OCI-M2 (cell line): ENCODE results near the gene ALPP.

Experiments
- DNase-seq: peaks from one replicate; lab custom pipeline; 2025; ENCODE audit not compliant: unreplicated experiment; lab: John Stamatoyannopoulos, UW

Gene ALPP

DNA sequence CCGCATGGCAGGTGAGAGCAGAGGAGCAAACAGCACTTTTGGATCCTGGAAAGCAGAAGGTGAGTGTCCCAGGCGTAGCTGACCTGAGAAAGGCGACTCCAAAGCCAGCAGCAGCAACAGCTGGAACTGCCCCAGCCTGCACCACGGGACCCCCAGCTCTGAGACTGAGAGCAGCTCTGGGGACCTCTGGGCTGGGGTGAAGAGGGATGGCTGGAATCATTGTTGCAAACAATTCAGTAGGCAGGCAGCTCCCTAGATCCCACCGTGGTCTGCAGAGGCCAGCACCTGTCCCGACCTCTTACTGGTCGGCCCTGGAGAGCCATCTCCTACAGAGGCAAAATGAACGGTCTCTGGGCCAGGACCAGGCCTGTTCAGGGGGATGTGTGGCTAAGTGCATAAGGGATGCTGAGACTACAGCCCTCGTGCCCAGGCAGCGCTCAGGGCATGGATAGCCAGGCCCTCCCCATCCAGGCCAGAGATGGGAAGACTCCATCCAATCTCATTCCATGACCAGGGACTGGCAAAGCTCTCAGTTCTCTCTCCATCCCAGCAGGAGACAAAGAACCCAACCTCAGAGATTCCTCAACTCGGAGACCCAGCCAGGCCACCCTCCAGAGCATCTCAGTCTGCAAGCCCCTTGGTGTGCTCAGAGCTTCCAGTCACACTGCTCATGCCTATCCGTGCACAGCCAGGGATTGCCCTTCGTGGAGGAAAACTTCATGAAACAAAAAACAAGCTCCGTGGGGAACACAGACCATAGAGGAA, 38.2 kb upstream of the ALPP start:
- no peak for DNase-seq

DNA sequence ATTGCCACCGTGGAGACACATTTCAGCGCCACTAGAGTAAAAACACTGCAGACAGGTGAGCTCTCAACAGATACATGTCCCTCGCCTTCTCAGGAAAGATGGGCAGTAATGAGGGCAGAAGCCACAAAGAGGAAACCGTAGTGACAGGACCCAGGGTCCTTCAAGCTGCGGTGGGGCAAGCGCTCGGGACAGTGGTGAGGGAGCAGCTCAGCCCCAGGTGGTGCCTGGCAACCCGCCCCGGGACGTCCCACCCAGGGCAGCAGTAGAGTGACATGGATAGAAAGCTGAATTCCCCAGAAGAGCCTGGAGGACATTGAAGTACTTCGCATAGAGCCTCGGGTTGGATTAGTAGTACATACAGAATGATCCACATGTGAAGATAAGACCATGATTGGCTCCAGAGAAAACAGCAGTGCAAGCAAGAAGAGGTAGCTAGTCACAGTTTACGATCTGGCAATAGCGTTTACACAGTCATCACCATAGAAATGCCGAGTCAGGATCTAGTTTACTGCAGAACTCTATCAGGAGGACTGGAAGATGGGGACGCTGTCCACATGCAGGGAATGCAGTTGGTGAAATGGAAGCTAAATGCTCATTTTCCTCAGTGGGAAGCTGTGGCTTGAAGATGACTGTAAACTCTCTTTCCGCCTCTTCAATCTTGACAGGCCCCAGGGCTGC, 37.4 kb upstream of the ALPP start:
- DNase-seq = no peak

DNA sequence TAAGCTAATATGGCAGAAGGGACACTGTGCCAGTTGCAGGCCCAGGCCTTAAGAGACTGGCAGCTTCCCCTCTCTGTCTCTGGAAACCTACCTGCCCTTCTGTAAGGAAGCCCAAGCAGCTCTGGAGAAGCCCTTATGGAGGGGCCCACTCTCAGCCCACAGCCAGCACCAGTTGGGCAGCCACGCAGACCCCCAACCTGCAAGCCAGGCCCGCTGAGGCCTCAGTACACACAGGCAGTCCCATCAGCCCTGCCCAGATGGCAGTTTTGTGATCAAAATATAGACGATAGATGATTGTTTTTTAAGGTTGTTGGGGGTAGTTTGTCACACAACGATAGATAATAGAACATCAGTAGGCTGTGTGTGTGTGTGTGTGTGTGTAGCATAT, 36.8 kb upstream of the ALPP start:
- DNase-seq = no peak

DNA sequence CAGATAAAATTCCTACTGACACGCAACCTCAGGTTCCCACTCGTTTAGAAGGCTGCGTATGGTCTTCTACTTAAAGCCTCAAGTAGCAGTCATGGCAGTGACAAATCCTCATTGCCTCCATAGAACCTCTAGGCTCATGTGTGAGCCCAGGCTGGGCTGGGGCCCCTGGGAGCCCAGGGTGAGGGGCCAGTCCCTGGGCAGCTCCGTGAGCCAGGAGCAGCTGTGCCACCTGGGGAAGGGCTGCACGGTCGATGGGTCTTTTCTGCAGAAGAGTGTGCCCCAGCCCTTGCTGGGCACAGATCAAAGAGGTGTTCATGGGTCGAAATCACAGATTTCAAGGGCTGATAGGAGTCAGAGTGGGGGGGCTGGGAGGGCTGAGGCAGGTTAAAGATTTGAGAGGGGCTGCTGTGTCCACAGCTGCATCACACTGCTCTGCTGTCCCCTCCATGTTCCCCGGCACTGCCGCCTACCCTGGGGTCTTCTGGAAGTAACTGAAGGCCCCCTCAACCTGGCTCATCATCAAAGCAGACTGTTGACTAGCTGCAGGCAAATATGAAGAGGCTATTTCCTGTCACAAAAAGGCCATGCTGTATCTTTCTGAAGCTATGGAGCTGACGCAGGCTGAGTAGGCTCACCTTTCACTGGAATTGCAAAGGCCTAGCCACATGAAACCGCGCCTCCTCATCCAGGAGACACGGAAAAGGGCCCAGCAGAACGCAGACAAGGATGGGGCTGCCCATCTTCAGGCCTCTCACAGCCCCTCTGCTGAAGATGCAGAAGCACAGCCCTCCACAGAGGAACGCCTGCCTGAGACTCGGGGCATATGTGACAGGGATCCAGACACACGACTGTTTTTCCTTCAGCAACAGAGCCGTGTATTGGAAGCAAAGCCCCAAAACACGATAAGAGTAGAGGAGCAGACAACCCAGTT, 35.7 kb upstream of the ALPP start:
- DNase-seq = no peak

DNA sequence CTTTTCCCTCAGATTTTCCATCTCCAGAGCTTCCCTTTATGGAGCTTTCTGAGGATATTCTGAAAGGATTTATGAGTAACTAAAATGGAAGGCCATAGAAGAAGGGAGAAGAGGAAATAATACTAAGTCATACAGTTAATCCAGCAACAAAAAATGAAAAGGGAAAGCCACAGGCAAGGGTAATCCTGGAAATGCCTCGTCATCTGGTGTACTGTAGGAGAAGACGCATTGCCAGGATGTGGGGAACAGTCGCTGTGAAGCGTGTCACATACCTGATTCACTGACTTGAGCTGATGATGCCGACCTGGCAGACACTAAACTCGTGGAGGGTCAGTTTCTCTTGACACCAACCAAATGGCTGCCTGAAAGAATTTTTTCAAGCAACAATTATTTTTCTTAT, 34.7 kb upstream of the ALPP start:
- no peak for DNase-seq

DNA sequence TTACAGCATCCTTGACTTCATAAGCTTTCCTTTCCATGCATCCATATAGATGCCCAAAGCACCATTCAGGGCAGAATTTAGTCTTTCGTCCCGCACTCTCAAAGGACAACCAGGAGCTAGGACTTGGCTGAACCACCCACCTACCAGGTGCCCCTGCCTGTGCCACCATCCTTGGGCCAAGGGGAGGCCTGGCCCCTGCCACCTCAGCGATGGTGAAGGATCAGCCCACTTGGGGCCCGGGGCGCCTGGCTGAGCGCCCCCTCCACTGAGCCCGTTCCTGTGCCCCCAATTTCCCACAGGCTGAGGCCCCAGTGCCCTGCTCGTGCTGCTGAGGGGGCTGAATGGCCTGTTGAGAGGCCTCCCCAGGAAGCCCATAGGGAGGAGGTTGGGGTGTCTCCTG, 33.3 kb upstream of the ALPP start:
- no peak for DNase-seq

DNA sequence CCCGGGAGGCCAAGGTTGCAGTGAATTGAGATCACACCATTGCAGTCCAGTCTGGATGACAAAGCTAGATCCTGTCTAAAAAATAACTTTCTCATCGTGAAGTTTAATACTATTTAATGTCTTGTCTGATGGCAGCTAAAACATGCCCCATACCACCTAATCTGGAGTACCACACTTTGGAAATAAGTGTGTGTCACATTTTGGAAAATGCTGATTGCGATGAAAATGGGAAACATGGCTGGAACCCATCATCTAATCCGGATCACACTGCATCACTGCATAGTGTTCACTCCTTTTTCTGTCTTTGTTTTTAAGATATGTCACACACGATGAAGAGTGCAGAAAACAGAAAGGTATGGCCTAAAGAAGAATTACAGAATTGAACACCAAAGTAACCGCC, 31.2 kb upstream of the ALPP start:
- DNase-seq = no peak

DNA sequence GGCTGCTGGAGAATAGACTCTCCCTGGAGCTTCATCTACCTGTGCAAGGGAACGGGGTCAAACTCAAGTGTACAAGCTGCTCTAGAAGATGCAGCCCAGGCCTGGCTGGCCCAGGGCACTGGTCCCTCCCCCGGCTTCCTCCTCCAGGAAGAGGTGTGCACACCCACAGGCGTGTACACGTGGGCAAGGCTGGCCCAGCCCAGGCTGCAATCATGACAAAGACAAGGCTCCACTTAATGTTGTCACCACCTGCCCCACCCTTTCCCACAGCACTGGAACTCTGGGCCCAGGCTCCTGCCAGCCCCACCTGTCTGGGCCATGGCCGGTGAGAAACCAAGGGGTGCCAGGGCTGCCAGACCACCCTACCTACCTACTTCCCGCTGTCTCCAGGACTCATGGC, 29.6 kb upstream of the ALPP start:
- DNase-seq = no peak

DNA sequence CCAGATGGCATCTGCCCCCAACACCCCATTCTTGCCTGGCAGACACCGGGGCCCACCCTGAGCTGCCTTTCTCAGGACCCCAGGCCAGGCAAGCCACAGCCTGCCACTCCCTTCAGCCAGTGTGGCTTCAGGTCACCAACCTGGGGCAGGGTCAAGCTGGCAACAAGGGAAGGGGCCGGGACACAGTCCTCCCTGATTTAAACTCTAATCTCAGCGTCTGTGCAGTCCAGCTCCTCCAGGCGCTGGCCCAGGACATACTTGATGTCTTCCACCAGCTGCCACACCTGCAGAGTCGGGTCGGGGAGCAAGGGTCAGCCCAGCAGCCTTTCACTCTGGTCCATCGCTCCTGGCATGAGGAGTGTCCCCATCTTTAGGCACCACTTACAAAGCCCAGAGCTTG, 29.0 kb upstream of the ALPP start:
- DNase-seq = no peak

DNA sequence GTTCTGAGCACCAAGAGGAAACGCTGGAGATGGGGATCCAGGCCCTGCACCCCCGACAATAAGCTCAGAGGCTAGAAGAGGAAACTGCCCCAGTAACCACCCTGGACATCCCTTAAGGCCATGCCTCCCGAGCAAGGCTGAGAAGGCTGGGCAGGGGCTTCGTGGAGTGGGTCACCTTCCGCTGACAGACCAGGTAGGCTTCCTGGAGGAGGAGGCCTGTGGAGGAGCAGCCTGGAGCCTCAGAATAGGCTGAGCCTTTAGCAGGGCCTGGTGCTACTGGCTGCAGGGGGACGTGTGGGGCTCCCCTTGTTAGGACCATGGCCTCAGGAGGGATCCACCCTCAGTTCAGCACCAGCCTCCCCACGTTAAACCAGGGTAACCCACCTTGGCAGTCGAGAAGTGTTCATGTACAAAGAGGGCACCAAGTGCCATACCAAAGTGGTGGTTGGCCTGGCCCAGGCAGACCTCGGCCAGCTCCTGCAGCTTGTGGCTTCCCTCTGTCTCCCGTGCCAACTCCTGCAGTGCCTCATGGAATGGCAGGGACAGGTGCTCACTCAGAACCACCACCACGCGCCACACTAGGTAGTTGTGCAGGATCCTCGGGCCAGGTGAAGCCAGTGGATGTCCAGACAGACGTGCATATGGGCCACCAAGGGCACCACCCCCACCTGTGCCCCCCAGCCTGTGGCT, 28.5 kb upstream of the ALPP start:
- DNase-seq = no peak

DNA sequence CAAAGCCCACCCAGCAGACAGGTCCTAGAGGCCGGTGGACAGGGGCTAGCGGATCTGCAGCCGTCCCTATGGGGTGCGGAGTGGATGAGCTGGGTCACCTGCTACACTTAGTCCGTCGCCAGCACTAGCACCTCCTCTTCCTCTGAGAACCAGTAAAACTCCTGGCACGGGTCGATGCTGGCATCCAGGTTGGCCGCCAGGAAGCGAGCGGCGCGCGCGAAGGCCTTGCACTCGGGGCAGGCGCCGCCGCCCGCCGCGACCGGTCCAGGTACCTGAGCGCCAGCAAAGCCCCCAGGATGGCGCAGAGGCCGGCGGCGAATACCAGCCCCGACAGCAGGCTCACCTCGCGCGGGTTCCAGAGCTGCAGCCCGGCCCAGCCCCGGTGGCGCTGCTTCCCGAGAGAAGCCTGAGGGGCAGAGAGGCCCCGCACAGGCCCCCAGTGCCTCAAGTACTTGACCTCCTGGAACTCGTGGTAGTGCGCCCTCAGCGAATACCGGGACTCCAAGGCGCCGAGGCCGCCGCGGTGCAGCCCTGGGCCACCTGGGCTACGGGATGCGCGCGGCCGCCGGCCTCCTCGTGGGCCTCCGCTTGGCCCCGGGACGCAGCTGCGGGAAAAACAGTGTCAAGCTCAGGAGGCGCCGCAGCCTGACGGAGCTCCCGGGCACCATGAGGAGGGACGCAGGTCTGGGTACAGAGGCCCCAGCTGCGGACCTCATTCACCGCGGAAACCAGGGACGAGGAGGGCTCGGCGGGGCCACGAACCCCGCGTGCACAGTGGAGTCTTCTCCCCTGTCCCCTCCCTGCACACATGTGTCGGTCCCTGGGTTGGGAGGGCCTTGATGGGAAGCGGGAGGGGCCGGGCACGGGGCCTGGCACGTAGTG, 27.5 kb upstream of the ALPP start:
- DNase-seq = no peak

DNA sequence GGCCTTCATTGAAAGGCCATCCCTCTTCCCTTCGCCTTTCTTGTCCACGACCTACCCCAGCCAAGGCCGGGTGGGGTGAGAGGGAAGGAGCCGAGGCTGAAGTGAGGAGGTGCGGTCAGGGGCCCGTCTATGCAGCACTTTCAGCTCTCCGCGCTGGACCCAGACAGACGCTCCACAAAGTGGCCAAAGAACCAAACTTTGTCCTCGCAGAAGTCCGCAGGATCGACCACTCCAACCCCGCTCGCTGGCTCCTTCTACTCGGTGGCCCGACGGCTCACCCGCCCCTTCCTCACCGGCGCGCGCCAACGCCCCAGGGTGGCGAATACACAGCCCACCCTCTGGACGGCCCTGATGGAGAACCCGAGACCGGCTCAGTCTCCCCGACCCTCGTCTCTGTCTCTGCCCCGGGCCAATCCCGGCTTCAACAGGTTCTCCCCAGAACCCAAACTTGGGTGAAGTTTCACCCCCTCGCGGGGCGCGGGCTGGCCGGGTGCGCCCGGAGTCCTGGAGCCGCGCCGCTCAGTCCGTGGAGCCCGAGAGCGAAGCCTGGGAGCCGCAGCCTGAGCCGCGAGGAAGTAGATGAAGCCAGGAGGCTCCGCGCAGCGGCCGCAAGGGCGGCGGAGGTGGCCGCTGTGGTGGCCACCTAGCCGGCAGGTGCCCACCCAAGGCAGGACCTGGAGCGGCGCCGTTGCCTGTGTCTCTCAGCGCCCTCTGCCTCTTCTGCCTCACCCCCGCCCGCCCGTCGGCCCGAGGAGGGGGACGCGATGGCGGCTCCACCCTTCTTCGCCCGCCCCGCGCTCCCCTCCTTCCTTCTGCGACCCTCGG, 26.7 kb upstream of the ALPP start:
- no peak for DNase-seq

DNA sequence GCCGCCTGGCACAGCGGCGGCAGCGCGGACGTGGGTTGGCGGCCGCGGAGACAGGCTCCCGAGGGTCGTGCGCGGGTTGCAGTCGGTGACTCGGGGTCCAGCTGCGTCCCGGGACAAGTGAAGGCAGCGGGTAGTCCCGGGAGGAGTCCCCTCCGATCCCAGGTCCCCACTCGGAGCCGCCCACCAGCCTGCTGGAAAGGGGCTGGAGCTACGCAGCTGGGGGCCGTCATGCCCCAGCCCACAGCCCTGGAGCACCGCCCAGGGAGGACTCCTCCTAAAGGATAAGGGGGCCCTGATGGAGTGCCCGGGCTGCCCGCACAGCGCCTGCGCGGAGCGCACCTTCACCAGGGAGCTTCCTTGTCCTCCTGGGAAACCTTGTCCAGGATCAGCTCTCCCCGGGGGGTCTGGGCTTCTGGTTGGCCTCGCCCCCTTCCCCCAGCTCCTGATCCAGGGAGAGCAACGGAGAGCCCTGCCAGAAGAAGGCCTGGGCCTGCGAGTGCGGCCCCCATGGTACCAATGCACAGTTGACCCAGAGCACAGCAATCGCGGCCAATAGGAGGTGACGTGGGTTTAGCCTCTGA, 25.9 kb upstream of the ALPP start:
- DNase-seq = no peak

DNA sequence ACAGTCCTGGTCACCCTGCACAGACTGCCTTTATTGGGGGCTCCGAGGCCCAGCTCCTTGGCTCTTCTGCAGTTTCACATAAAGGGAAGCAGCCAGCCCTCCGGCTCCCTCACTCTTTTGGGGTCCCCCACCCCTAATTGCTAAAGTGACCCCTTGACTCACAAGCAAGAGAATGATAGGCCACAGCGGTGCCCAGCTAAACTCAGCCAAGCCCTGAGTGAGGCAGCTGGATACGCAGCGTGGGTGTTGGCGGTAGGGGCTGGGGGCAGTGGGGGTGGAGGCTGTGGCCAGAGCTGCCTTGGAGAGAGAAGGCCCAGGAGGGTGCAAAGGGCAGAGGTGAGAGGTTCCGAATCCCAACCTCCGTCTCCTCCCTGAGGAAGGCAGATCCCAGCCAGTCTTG, 25.5 kb upstream of the ALPP start:
- DNase-seq = no peak

DNA sequence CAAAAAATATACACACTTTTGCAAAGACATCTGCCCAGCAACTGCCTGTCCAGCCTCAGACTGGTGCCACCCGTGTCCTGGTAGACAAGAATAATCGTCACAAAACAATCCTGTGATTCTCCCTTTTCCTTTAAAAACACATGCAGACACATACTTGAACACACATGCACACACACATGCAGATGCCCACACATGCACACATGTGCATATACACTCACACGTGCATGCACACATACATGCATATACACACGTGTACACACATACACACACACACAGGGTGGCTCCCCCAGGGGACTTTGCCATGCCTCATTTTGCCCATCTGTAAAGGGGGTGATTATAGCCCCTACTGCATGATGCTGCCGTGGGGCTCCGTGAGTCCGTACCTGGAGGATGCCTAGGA, 24.9 kb upstream of the ALPP start:
- no peak for DNase-seq

DNA sequence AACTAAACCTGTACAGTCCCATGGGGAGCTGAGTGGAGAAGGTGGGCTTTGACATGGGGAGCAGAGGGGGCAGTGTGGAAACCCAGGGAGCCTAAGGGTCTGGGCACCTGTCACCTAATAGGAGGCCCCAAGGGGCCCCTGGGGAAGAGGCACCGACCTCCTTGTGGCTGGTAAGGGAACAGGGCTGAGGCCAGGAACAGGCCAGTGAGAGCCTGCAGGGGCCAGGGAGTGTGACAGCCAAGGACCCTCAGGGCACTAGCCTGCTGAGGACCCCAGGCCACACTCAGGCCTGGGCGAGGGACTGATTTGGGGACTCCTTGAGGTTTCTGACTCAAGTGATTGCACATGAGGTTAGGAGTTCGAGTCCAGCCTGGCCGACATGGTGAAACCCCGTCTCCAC, 24.5 kb upstream of the ALPP start:
- no peak for DNase-seq

DNA sequence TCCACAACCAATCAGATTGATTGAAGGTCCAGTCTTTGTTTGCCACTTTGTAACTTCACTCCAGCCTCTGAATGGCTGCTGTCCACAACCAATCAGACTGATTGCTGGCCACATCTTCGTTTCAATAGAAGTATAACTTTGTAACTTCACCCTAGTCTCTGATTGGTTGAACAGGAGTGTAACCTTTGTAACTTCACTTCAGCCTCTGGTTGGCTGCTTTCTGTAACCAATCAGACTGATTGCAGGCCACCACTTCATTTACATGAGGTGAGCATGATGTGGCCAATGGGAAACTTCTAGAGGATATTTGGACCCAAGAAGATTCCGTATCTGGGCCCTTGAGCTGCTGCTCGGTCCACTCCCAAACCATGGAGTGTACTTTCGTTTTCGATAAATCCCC, 16.9 kb upstream of the ALPP start:
- no peak for DNase-seq

DNA sequence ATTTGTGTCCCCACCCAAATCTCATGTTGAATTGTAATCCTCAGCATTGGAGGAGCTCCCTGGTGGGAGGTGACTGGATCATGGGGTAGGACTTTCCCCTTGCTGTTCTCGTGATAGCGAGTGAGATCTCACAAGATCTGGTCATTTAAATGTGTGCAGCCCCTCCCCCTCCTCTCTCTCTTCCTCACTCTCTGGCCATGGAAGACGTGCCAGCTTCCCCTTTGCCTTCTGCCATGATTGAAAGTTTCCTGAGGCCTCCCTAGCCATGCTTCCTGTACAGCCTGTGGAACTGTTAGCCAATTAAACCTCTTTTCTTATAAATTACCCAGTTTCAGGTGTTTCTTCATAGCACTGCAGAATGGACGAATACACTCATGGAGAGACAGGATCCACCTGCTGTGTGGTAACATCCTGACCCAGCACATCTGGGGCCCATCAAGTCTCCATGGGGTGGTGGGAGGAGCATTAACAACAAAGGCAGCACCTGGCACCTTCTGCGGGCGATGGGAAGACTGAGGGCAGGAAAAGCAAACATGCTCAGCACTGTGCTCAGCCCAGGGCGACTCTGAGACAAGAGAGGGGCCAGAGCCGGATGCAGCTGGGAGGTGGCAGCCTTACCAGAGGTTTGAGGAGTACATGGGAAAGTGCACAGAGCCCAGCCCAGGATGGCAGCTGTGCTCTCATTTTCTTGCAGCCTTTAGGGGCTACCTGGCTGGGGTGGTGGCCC, 16.2 kb upstream of the ALPP start:
- no peak for DNase-seq
